ACHN (cell line): ENCODE results near the gene TNNT2.

ENCODE experiments used
- DNase-seq: peaks from one replicate; pipeline ENCODE4 v3.0.0-alpha.2; 2015
- in situ Hi-C: cut with HindIII; loops from 2 replicates; pipeline ENCODE4 v1.10.0; 2017; ENCODE audit warnings: low sequenced_read_pairs, low pct_ligation_motif_present, low pct_unique_long_range_greater_than_20kb

The TNNT2 gene

GRCh38 chr1:201327687-201328240, 49.7 kb downstream of the TNNT2 start:
- no peak for DNase-seq

GRCh38 chr1:201326710-201327109, 50.8 kb downstream of the TNNT2 start:
- in situ Hi-C loops = no loop called here
- no peak for DNase-seq

More at GRCh38 chr1:201327687-201328240, 49.7 kb downstream of the TNNT2 start:
- in situ Hi-C loops = no loop called here

GRCh38 chr1:201325678-201326060, 51.8 kb downstream of the TNNT2 start:
- no peak for DNase-seq
- in situ Hi-C loops = no loop called here

GRCh38 chr1:201324821-201325677, 52.4 kb downstream of the TNNT2 start:
- in situ Hi-C loops = no loop called here
- no peak for DNase-seq

- no peak for DNase-seq
- in situ Hi-C loops = no loop called here
These were observed 53.2 kb downstream of the TNNT2 start for GRCh38 chr1:201324306-201324705.

- DNase-seq = no peak
- in situ Hi-C loops = no loop called here
These were observed 54.6 kb downstream of the TNNT2 start for GRCh38 chr1:201322653-201323510.

GRCh38 chr1:201321826-201322390, 55.6 kb downstream of the TNNT2 start:
- DNase-seq = no peak
- in situ Hi-C loops = no loop called here

- no peak for DNase-seq
- in situ Hi-C loops = no loop called here
These were observed 57.2 kb downstream of the TNNT2 start for GRCh38 chr1:201320168-201320788.

- in situ Hi-C loops = no loop called here
- no peak for DNase-seq
These were observed 57.8 kb downstream of the TNNT2 start for GRCh38 chr1:201319631-201320030.

- in situ Hi-C loops = no loop called here
- DNase-seq = no peak
These were observed 58.8 kb downstream of the TNNT2 start for GRCh38 chr1:201318504-201319340.

- no peak for DNase-seq
- in situ Hi-C loops = no loop called here
These were observed 59.9 kb downstream of the TNNT2 start for GRCh38 chr1:201317551-201317950.

- in situ Hi-C loops = no loop called here
- no peak for DNase-seq
These were observed 60.9 kb downstream of the TNNT2 start for GRCh38 chr1:201316556-201316955.

- in situ Hi-C loops = no loop called here
- no peak for DNase-seq
These were observed 64.4 kb downstream of the TNNT2 start for GRCh38 chr1:201313086-201313485.

GRCh38 chr1:201312298-201312697, 65.2 kb downstream of the TNNT2 start:
- in situ Hi-C loops = no loop called here
- no peak for DNase-seq

- in situ Hi-C loops = no loop called here
- no peak for DNase-seq
These were observed 66.0 kb downstream of the TNNT2 start for GRCh38 chr1:201311356-201312011.

- in situ Hi-C loops = no loop called here
These were observed 66.5 kb downstream of the TNNT2 start for GRCh38 chr1:201310986-201311355.

GRCh38 chr1:201310251-201310985, 67.1 kb downstream of the TNNT2 start:
- in situ Hi-C loops = no loop called here
- no peak for DNase-seq

More at GRCh38 chr1:201310986-201311355, 66.5 kb downstream of the TNNT2 start:
- DNase-seq = no peak
